ES-I3 (cell line): Measurements from ENCODE around the gene THEMIS2.
A peak's percentile ranks its signal among the peaks of the same experiment; 100 is the strongest.
"Not testable (repeated sequence)": the region's sequence is repeated elsewhere in the genome, so short reads cannot be mapped to it uniquely, and the experiment has no call there.

Experiments used
- H3K36me3 ChIP-seq: 2 replicates; pipeline ENCODE4 v1.6.1; 2013; ENCODE audit warnings: mild to moderate bottlenecking, low read length, control low read depth, moderate library complexity; ENCODE audit not compliant: insufficient read depth
- H3K4me1 ChIP-seq: 2 replicates; pipeline ENCODE4 v1.6.1; 2013; ENCODE audit warnings: mild to moderate bottlenecking, control low read depth, low read length; ENCODE audit not compliant: insufficient read depth
- H3K9ac ChIP-seq: 2 replicates; pipeline ENCODE4 v1.6.1; 2013; ENCODE audit warnings: low read depth, mild to moderate bottlenecking, low read length, moderate library complexity
- H3K9me3 ChIP-seq: 2 replicates; pipeline ENCODE4 v1.6.1; 2013; ENCODE audit warnings: mild to moderate bottlenecking, low read length, moderate library complexity; ENCODE audit not compliant: control insufficient read depth, insufficient read depth

The THEMIS2 gene

DNA sequence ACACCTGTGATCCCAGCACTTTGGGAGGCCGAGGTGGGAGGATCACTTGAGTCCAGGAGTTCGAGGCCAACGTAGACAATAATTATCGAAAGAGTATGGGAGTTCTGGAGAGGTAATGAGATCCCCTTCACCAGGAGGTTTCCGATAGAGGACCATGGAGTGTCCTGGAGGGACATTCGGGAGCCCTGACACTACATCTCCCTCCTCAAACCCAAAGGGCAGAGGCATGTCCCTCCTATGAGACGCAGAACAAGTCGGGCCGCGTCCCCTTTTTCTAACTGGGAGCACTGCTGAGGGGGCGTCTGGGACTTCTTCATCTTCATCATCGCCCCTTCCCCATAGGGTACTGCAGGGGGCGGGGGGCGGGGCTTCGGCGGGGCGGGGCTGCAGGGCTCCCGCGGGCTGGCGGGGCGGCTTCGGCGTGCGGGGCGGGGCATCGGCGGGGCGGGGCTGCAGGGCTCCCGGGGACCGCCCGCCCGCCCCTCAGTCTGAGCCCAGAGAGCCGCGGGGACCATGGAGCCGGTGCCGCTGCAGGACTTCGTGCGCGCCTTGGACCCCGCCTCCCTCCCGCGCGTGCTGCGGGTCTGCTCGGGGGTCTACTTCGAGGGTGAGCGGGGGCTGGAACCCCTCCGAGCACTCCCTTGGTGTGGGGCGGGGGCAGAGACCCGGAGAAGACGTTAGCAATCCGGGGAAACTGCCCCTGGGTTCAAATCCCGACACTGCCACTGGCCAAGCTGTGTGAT lies at the start of gene THEMIS2:
Gene THEMIS2 (plus strand): TSS at position 486 of the 743 bp plus-strand sequence. CDS start 28 bp downstream, at position 514.
- Histone ChIP-seq H3K4me1 (peaks cover 7% of the 10 kb centered on the region; the same call in 1 of the 2 replicates), H3K9ac (peak within 1 kb of the TSS; percentile 82), H3K36me3 (no peaks in the 10 kb centered on the region), H3K9me3 (no peaks in the 10 kb centered on the region)

GRCh38 chr1:27823784-27824183 lies 48.6 kb upstream of the THEMIS2 start:
- Histone ChIP-seq H3K9ac (no peak overlapping the region), H3K36me3 (no peaks in the 10 kb centered on the region), H3K9me3 (no peaks in the 10 kb centered on the region), H3K4me1 (no peaks in the 10 kb centered on the region)

DNA sequence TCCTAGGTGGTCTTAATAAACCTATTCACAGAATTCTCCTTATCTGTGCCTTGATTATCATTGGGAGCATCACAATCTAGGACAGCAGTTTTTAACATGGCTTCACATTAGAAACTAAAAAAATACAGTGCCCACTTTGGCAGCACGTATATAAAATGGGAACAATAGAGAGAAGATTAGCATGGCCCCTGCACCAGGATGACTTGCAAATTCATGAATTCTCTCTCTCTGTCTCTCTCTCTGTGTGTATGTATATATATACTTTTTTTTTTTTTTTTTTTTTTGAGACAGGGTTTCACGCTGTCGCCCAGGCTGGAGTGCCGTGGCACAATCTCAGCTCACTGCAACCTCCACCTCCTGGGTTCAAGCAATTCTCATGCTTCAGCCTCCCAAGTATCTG lies 47.9 kb upstream of the THEMIS2 start:
- H3K9me3 ChIP-seq = no peaks in the 10 kb centered on the region
- H3K36me3 ChIP-seq = no peaks in the 10 kb centered on the region
- H3K4me1 ChIP-seq = no peaks in the 10 kb centered on the region
- H3K9ac ChIP-seq = no peak overlapping the region

GRCh38 chr1:27829339-27829960 lies 42.9 kb upstream of the THEMIS2 start:
- not testable (repeated sequence) for H3K36me3 ChIP-seq, H3K9me3 ChIP-seq
- Histone ChIP-seq H3K9ac (peak overlapping the region; percentile 99; the same call in 1 of the 2 replicates), H3K4me1 (peaks cover 13% of the 10 kb centered on the region)

DNA sequence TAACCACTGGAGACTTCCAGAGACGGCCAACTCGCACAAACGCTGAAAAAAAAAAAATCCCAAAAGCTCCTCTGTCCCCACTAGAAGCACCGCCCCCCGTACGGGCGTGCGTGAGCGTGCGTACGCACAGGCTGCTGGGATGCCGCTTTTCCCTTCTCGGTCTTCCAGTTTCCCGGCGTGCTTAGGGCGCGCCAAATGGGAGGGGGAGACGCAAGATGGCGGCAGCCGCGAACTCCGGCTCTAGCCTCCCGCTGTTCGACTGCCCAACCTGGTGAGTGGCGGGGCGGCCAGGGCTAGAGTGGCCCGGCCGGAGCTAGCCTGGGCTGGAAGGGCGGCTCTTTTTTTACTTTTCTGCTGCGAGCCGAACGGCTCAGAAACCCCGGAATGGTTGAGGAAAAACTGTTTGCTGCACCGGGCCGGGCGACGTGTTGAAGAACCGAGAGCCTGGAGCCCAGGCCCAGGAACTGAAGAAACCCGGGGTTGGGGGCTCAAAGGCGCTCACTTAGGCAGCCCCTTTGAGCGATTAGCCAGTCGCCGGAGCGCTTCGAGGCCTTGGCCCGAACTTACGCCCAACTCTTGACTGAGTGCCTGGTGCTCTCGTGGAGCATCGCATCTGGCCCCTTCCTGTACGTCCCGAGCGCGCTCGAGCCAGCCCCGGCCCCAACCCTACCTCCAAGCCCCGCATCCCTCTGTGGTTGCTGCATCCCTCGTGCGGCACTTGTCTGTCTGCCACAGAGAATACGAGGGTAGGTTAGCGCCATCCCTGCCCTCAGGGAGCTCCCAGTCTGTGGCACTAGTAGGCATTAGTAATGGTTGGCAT lies 41.5 kb upstream of the THEMIS2 start, which contains the start of gene PPP1R8:
Gene PPP1R8 (plus strand): TSS at position 162 of the 820 bp plus-strand sequence. CDS start 54 bp downstream, at position 216.
- Histone ChIP-seq H3K36me3 (no peaks in the 10 kb centered on the region; the same call in 1 of the 2 replicates), H3K9me3 (no peaks in the 10 kb centered on the region), H3K4me1 (peaks cover 13% of the 10 kb centered on the region), H3K9ac (peak within 1 kb of the TSS; percentile 99)

DNA sequence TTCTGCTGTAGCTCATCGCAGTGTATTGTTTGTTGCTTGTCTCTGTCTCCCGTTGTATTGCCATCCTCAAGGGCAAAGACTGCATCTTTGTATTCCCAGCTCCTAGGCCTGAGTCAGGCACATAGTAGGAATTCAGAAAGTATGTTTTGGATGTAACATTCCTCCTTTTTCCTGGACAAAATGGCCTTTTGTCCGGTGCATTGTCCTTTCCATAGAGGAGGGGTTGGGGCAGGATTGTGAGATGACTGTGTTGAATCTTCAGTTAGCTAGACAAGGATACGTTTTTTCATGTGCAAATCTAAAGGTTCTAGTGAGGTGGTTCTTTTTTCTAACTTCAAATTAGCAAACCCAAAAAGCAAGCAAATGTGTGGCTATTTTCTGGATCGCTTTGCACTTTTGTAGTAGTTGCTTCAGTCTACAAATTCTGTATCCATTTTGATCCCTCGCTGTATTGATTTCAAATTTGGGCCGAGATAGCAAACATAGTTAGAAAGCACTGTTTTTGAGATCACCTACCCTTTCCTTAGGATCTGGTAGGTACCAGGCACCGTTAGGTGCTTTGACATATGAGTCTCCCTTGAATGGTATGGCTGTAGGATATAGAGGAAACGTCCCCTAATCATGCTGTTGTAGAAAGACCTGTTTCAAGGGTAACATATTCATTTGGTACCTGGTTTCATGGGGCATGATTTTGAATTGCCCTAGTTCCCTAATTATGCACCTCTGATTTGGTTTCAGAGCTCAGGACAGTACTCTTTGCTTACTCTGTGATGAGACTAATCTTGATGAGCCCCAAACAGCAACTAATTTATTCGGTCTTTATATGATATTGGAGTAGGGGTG lies 40.6 kb upstream of the THEMIS2 start:
- peak overlapping the region; percentile 99 for H3K9ac ChIP-seq
- peaks cover 13% of the 10 kb centered on the region for H3K4me1 ChIP-seq
- no peaks in the 10 kb centered on the region; the same call in 1 of the 2 replicates for H3K36me3 ChIP-seq
- H3K9me3 ChIP-seq = no peaks in the 10 kb centered on the region

- peaks cover 13% of the 10 kb centered on the region for H3K4me1 ChIP-seq
- H3K36me3 ChIP-seq = no peaks in the 10 kb centered on the region; the same call in 1 of the 2 replicates
- H3K9ac ChIP-seq = no peak overlapping the region
- H3K9me3 ChIP-seq = no peaks in the 10 kb centered on the region
Observed at GRCh38 chr1:27832762-27833161, 39.6 kb upstream of the THEMIS2 start.

DNA sequence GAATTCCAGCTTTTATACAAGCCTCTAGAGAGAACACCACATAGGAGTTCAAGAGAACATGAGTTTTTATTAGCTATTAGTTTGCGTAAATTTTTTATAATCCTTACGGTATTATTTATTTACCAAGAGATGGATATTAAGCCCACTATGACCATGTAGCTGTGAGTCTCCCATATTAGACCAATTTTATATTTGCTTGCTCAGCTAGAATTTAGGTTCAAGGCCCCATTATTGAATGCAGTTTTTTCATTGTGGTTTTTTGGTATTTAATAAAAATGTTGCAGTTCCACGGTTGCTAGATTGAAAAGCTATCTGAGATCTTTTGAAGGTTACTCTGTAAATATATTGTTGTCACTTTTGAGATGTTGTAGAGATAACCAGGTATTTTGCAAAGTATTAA lies 38.9 kb upstream of the THEMIS2 start:
- H3K9me3 ChIP-seq = no peaks in the 10 kb centered on the region
- peaks cover 13% of the 10 kb centered on the region for H3K4me1 ChIP-seq
- H3K9ac ChIP-seq = no peak overlapping the region
- H3K36me3 ChIP-seq = no peaks in the 10 kb centered on the region; the same call in 1 of the 2 replicates

DNA sequence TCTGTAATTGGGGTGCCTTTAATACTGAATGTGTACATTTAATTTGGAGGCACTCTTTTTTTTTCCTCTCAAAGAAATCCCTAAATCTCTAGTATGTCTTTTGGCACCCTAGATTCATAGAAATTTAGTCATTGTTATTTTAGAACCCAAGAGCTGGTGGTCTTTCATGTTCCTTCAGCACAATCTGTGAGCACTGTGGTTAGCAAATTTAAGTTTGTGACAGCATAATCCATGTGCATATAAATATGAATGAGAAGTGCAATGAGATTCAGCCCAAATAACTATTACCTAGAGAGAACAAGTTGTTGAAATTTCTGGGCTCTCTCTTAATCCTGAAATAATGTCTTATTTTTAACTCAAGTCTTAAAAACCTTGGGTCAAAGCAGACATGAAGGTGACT lies 37.3 kb upstream of the THEMIS2 start:
- H3K4me1 ChIP-seq = peaks cover 9% of the 10 kb centered on the region
- peaks cover 3% of the 10 kb centered on the region for H3K36me3 ChIP-seq
- no peak overlapping the region for H3K9ac ChIP-seq
- H3K9me3 ChIP-seq = no peaks in the 10 kb centered on the region

GRCh38 chr1:27835501-27835900 lies 36.8 kb upstream of the THEMIS2 start:
- Histone ChIP-seq H3K36me3 (peaks cover 5% of the 10 kb centered on the region), H3K9me3 (no peaks in the 10 kb centered on the region), H3K9ac (no peak overlapping the region), H3K4me1 (peaks cover 9% of the 10 kb centered on the region)

DNA sequence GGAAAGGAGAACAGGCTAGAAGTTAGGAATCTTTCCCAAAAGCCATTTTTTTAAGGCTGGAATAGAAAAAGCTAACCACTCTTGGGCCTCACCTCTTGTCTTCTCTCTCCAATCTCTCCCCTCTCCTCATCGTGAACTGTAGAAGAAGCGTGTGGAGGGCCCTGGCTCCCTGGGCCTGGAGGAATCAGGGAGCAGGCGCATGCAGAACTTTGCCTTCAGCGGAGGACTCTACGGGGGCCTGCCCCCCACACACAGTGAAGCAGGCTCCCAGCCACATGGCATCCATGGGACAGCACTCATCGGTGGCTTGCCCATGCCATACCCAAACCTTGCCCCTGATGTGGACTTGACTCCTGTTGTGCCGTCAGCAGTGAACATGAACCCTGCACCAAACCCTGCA lies 22.4 kb upstream of the THEMIS2 start:
- Histone ChIP-seq H3K4me1 (no peaks in the 10 kb centered on the region), H3K9me3 (peaks cover 5% of the 10 kb centered on the region; the same call in 1 of the 2 replicates), H3K36me3 (peaks cover 37% of the 10 kb centered on the region), H3K9ac (no peak overlapping the region)

GRCh38 chr1:27855085-27855484 lies 17.3 kb upstream of the THEMIS2 start:
- Histone ChIP-seq H3K9me3 (peaks cover 5% of the 10 kb centered on the region; the same call in 1 of the 2 replicates), H3K36me3 (peaks cover 15% of the 10 kb centered on the region; the same call in 1 of the 2 replicates), H3K9ac (no peak overlapping the region), H3K4me1 (peaks cover 8% of the 10 kb centered on the region; the same call in 1 of the 2 replicates)

DNA sequence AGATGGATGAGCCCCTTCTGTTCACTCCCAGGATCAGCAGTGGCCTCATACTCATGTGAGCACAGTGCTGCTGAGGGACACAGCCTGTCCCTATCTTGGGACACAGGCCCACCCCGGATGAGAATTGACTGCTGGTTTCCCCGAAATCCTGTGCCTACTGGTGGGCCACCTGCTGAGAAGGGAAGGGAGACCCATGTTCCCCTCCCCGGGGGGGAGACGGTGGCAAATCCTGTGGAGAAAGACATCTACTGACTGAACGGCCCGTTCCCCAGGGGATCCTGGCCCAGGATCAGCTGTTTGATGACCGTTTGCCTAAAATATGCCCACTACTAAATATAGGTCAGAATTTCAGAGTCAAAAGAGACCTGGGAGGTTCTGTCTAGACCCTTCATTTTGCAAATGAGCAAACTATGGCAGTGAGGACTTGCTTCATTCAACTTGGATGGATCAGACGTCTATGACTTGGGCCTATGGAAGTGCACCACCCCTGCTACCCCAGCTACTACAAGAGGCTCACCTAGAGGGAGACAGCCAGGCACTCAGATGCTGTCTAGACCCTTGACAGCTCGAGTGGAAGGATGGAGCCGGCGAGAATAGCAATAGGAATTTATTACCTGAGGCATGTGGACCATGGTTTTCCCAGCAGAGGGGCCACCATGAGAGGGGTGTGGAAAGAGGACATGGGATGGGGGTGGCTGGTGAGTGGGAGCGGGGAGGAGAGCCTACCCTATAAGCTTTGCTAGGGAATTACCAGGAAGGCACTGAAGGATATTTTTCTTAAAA lies 15.6 kb upstream of the THEMIS2 start:
- Histone ChIP-seq H3K36me3 (no peaks in the 10 kb centered on the region), H3K9ac (no peak overlapping the region), H3K4me1 (peaks cover 8% of the 10 kb centered on the region; the same call in 1 of the 2 replicates), H3K9me3 (peaks cover 1% of the 10 kb centered on the region; the same call in 1 of the 2 replicates)
